GM23338 (cell line): ENCODE data around the gene PITPNC1. TPM values are rescaled to one million over a fixed set of nuclear protein-coding genes. Genes with fewer than 3 reads are reported as not detected.

ENCODE experiments used
- EZH2 ChIP-seq: fragments of 200-600 bp; sonication (generic); IDR thresholded peaks from one replicate; pipeline ENCODE4 v1.8.0; 2017; ENCODE audit warnings: antibody characterized with exemption, mild to moderate bottlenecking, low read depth; ENCODE audit not compliant: unreplicated experiment
- JUNB ChIP-seq: IDR thresholded peaks from one replicate; pipeline ENCODE4 v1.6.1; 2016; ENCODE audit warnings: antibody characterized with exemption; ENCODE audit not compliant: unreplicated experiment
- NANOG ChIP-seq: IDR thresholded peaks from 2 replicates; pipeline ENCODE4 v1.6.1; 2016; ENCODE audit warnings: antibody characterized with exemption, borderline replicate concordance
- ZNF114 ChIP-seq: fragments of 250-450 bp; sonication (Bioruptor Pico); IDR thresholded peaks from 2 replicates; pipeline ENCODE4 v1.5.0; 2020; ENCODE audit warnings: mild to moderate bottlenecking, moderate library complexity
- polyA plus RNA-seq: library from polyadenylated mRNA; unstranded; fragments of >200 nt; fragmentation: Nextera tagmentation; extraction: Ambion mirVana; gene quantifications from 2 replicates; pipeline ENCODE4 v1.2.1, GENCODE V29; 2016
- total RNA-seq: library from RNA; depleted of rRNA; stranded (reverse); fragments of >200 nt; shearing (Covaris generic); gene quantifications from 2 replicates; pipeline ENCODE4 v1.2.3, GENCODE V29; 2014
- TF ChIP-seq, protein P1 (sequence below): fragments of 250-450 bp; sonication (Bioruptor Pico); IDR thresholded peaks from 2 replicates; pipeline ENCODE4 v1.5.0; 2020; ENCODE audit warnings: mild to moderate bottlenecking, moderate library complexity
- TF ChIP-seq, protein P2 (sequence below): IDR thresholded peaks from one replicate; pipeline ENCODE4 v1.6.1; 2018; ENCODE audit warnings: antibody characterized with exemption; ENCODE audit not compliant: unreplicated experiment
- TF ChIP-seq, protein P3 (sequence below), 2 experiments: fragments of 200-600 bp in 1 of 2; sonication (generic) in 1 of 2; conservative IDR thresholded peaks; 2 replicates each; pipeline versions ENCODE4 v1.5.1 to v1.6.1; 2016 to 2017; ENCODE audit warnings: antibody characterized with exemption in 2 of 2, low read depth in 2 of 2, mild to moderate bottlenecking in 2 of 2, moderate library complexity in 1 of 2

The PITPNC1 gene
- total and polyA plus RNA-seq, 2 experiments from 2014 or later: 23.0 to 32.6 TPM

- TF ChIP-seq, protein P1, sequence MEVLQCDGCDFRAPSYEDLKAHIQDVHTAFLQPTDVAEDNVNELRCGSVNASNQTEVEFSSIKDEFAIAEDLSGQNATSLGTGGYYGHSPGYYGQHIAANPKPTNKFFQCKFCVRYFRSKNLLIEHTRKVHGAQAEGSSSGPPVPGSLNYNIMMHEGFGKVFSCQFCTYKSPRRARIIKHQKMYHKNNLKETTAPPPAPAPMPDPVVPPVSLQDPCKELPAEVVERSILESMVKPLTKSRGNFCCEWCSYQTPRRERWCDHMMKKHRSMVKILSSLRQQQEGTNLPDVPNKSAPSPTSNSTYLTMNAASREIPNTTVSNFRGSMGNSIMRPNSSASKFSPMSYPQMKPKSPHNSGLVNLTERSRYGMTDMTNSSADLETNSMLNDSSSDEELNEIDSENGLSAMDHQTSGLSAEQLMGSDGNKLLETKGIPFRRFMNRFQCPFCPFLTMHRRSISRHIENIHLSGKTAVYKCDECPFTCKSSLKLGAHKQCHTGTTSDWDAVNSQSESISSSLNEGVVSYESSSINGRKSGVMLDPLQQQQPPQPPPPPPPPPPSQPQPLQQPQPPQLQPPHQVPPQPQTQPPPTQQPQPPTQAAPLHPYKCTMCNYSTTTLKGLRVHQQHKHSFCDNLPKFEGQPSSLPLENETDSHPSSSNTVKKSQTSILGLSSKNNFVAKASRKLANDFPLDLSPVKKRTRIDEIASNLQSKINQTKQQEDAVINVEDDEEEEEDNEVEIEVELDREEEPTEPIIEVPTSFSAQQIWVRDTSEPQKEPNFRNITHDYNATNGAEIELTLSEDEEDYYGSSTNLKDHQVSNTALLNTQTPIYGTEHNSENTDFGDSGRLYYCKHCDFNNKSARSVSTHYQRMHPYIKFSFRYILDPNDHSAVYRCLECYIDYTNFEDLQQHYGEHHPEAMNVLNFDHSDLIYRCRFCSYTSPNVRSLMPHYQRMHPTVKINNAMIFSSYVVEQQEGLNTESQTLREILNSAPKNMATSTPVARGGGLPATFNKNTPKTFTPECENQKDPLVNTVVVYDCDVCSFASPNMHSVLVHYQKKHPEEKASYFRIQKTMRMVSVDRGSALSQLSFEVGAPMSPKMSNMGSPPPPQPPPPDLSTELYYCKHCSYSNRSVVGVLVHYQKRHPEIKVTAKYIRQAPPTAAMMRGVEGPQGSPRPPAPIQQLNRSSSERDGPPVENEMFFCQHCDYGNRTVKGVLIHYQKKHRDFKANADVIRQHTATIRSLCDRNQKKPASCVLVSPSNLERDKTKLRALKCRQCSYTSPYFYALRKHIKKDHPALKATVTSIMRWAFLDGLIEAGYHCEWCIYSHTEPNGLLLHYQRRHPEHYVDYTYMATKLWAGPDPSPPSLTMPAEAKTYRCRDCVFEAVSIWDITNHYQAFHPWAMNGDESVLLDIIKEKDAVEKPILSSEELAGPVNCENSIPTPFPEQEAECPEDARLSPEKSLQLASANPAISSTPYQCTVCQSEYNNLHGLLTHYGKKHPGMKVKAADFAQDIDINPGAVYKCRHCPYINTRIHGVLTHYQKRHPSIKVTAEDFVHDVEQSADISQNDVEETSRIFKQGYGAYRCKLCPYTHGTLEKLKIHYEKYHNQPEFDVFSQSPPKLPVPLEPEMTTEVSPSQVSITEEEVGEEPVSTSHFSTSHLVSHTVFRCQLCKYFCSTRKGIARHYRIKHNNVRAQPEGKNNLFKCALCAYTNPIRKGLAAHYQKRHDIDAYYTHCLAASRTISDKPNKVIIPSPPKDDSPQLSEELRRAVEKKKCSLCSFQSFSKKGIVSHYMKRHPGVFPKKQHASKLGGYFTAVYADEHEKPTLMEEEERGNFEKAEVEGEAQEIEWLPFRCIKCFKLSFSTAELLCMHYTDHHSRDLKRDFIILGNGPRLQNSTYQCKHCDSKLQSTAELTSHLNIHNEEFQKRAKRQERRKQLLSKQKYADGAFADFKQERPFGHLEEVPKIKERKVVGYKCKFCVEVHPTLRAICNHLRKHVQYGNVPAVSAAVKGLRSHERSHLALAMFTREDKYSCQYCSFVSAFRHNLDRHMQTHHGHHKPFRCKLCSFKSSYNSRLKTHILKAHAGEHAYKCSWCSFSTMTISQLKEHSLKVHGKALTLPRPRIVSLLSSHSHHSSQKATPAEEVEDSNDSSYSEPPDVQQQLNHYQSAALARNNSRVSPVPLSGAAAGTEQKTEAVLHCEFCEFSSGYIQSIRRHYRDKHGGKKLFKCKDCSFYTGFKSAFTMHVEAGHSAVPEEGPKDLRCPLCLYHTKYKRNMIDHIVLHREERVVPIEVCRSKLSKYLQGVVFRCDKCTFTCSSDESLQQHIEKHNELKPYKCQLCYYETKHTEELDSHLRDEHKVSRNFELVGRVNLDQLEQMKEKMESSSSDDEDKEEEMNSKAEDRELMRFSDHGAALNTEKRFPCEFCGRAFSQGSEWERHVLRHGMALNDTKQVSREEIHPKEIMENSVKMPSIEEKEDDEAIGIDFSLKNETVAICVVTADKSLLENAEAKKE (CRISPR knock-in tag): no peak
- TF ChIP-seq, protein P2, sequence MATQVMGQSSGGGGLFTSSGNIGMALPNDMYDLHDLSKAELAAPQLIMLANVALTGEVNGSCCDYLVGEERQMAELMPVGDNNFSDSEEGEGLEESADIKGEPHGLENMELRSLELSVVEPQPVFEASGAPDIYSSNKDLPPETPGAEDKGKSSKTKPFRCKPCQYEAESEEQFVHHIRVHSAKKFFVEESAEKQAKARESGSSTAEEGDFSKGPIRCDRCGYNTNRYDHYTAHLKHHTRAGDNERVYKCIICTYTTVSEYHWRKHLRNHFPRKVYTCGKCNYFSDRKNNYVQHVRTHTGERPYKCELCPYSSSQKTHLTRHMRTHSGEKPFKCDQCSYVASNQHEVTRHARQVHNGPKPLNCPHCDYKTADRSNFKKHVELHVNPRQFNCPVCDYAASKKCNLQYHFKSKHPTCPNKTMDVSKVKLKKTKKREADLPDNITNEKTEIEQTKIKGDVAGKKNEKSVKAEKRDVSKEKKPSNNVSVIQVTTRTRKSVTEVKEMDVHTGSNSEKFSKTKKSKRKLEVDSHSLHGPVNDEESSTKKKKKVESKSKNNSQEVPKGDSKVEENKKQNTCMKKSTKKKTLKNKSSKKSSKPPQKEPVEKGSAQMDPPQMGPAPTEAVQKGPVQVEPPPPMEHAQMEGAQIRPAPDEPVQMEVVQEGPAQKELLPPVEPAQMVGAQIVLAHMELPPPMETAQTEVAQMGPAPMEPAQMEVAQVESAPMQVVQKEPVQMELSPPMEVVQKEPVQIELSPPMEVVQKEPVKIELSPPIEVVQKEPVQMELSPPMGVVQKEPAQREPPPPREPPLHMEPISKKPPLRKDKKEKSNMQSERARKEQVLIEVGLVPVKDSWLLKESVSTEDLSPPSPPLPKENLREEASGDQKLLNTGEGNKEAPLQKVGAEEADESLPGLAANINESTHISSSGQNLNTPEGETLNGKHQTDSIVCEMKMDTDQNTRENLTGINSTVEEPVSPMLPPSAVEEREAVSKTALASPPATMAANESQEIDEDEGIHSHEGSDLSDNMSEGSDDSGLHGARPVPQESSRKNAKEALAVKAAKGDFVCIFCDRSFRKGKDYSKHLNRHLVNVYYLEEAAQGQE: no peak
- TF ChIP-seq EZH2 (no peak), ZNF114 (no peak), JUNB (no peak), NANOG (no peak)
- TF ChIP-seq, protein P3, sequence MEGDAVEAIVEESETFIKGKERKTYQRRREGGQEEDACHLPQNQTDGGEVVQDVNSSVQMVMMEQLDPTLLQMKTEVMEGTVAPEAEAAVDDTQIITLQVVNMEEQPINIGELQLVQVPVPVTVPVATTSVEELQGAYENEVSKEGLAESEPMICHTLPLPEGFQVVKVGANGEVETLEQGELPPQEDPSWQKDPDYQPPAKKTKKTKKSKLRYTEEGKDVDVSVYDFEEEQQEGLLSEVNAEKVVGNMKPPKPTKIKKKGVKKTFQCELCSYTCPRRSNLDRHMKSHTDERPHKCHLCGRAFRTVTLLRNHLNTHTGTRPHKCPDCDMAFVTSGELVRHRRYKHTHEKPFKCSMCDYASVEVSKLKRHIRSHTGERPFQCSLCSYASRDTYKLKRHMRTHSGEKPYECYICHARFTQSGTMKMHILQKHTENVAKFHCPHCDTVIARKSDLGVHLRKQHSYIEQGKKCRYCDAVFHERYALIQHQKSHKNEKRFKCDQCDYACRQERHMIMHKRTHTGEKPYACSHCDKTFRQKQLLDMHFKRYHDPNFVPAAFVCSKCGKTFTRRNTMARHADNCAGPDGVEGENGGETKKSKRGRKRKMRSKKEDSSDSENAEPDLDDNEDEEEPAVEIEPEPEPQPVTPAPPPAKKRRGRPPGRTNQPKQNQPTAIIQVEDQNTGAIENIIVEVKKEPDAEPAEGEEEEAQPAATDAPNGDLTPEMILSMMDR (conservative IDR thresholded peaks at IDR 0.05; ENCODE audit: low read depth in 2 of 2): no peak
Observed at GRCh38 chr17:67532326-67532871, 155.3 kb downstream of the PITPNC1 start (continued).
